ENCODE measurements around the gene SBK2.
A peak's percentile ranks its signal among the peaks of the same experiment; 100 is the strongest.

The SBK2 gene

GRCh38 chr19:55581145-55581822 is 44.4 kb upstream of the SBK2 start:
- Histone ChIP-seq H3K36me3 (peaks cover 12% of the 10 kb centered on the region), H3K9me3 (ENCODE audit: severe bottlenecking) (no peaks in the 10 kb centered on the region), H3K27me3 (ENCODE audit: insufficient read depth, low read depth, severe bottlenecking) (no peaks in the 10 kb centered on the region), H3K4me3 (ENCODE audit: low read depth, low read length) (peak overlapping the region; percentile 95), H3K27ac (peak overlapping the region; percentile 90)
- TF ChIP-seq CTCF (IDR thresholded peaks at IDR 0.05; ENCODE audit: low read depth, low read length): no peak
- DNase-seq: no peak

- Histone ChIP-seq H3K9me3 (ENCODE audit: severe bottlenecking) (no peaks in the 10 kb centered on the region), H3K27me3 (ENCODE audit: insufficient read depth, low read depth, severe bottlenecking) (no peaks in the 10 kb centered on the region), H3K36me3 (peaks cover 18% of the 10 kb centered on the region), H3K4me3 (ENCODE audit: low read depth, low read length) (peak within 1 kb of the TSS; percentile 95), H3K27ac (peak within 1 kb of the TSS; percentile 90)
- DNase-seq: peak; percentile 94
- no peak for TF ChIP-seq CTCF (IDR thresholded peaks at IDR 0.05; ENCODE audit: low read depth, low read length)
Observed at GRCh38 chr19:55580628-55581144, 43.8 kb upstream of the SBK2 start, which contains the start of gene ZNF579. ZNF579 (minus strand) TSS chr19:55580848; CDS start chr19:55579639, 1,209 bp downstream.

GRCh38 chr19:55579766-55580621 is 43.1 kb upstream of the SBK2 start:
- peak; percentile 27 for DNase-seq
- Histone ChIP-seq H3K27ac (peak overlapping the region; percentile 90), H3K4me3 (ENCODE audit: low read depth, low read length) (peak overlapping the region; percentile 95), H3K36me3 (peaks cover 18% of the 10 kb centered on the region), H3K9me3 (ENCODE audit: severe bottlenecking) (no peaks in the 10 kb centered on the region), H3K27me3 (ENCODE audit: insufficient read depth, low read depth, severe bottlenecking) (no peaks in the 10 kb centered on the region)
- no peak for TF ChIP-seq CTCF (IDR thresholded peaks at IDR 0.05; ENCODE audit: low read depth, low read length)

GRCh38 chr19:55578761-55579747 is 42.1 kb upstream of the SBK2 start:
- Histone ChIP-seq H3K27me3 (ENCODE audit: insufficient read depth, low read depth, severe bottlenecking) (no peaks in the 10 kb centered on the region), H3K36me3 (peaks cover 18% of the 10 kb centered on the region), H3K27ac (peak overlapping the region; percentile 90), H3K4me3 (ENCODE audit: low read depth, low read length) (peak overlapping the region; percentile 95; the same call in 1 of the 2 replicates), H3K9me3 (ENCODE audit: severe bottlenecking) (no peaks in the 10 kb centered on the region)
- TF ChIP-seq CTCF (IDR thresholded peaks at IDR 0.05; ENCODE audit: low read depth, low read length): no peak
- DNase-seq: no peak

GRCh38 chr19:55578031-55578760 is 41.3 kb upstream of the SBK2 start:
- no peak for TF ChIP-seq CTCF (IDR thresholded peaks at IDR 0.05; ENCODE audit: low read depth, low read length)
- no peaks in the 10 kb centered on the region for H3K27me3 ChIP-seq (ENCODE audit: insufficient read depth, low read depth, severe bottlenecking)
- no peaks in the 10 kb centered on the region for H3K9me3 ChIP-seq (ENCODE audit: severe bottlenecking)
- no peak for DNase-seq
- peaks cover 18% of the 10 kb centered on the region for H3K36me3 ChIP-seq
- no peak overlapping the region for H3K4me3 ChIP-seq (ENCODE audit: low read depth, low read length)
- H3K27ac ChIP-seq: no peak overlapping the region

All from WERI-Rb-1 (cell line).